Parathyroid adenoma (tissue), 2 donors: ENCODE data around the gene TDRD9.

Experiments
- H2AFZ ChIP-seq: fragments of 300-600 bp; sonication (generic); one replicate; pipeline ENCODE4 v1.7.0; 2017; ENCODE audit warnings: antibody characterized with exemption, mild to moderate bottlenecking
- H3K27ac ChIP-seq: fragments of 300-600 bp; sonication (generic); one replicate; pipeline ENCODE4 v1.7.0; 2017
- H3K27me3 ChIP-seq: fragments of 300-600 bp; sonication (generic); one replicate; pipeline ENCODE4 v1.7.0; 2017; ENCODE audit warnings: low read length; ENCODE audit not compliant: control insufficient read depth, insufficient read depth
- H3K36me3 ChIP-seq: fragments of 300-600 bp; sonication (generic); one replicate; pipeline ENCODE4 v1.7.0; 2017; ENCODE audit warnings: low read length; ENCODE audit not compliant: control insufficient read depth, insufficient read depth
- H3K4me1 ChIP-seq: fragments of 300-600 bp; sonication (generic); one replicate; pipeline ENCODE4 v1.7.0; 2017; ENCODE audit warnings: control low read depth
- H3K4me2 ChIP-seq: fragments of 300-600 bp; sonication (generic); one replicate; pipeline ENCODE4 v1.7.0; 2017; ENCODE audit warnings: low read length
- H3K4me3 ChIP-seq: fragments of 300-600 bp; sonication (generic); one replicate; pipeline ENCODE4 v1.7.0; 2017; ENCODE audit warnings: low read depth, low read length
- H3K79me2 ChIP-seq: fragments of 300-600 bp; sonication (generic); one replicate; pipeline ENCODE4 v1.7.0; 2017; ENCODE audit warnings: control low read depth
- H3K9ac ChIP-seq: fragments of 300-600 bp; sonication (generic); one replicate; pipeline ENCODE4 v1.7.0; 2017; ENCODE audit warnings: mild to moderate bottlenecking
- H3K9me3 ChIP-seq: fragments of 300-600 bp; sonication (generic); one replicate; pipeline ENCODE4 v1.7.0; 2017; ENCODE audit warnings: low read length; ENCODE audit not compliant: control insufficient read depth
- TF ChIP-seq, protein P1 (sequence below): fragments of 300-600 bp; sonication (generic); IDR thresholded peaks from one replicate; pipeline ENCODE4 v1.7.0; 2017; ENCODE audit warnings: antibody characterized with exemption, mild to moderate bottlenecking
- donor health status: primary hyperparathyroidism.

Gene TDRD9

GRCh38 chr14:104014764-104015163, 86.5 kb downstream of the TDRD9 start:
- no peak overlapping the region for H3K4me2 ChIP-seq
- H3K27ac ChIP-seq = peak overlapping the region; percentile 99
- no peaks in the 10 kb centered on the region for H3K79me2 ChIP-seq
- no peaks in the 10 kb centered on the region for H3K9me3 ChIP-seq
- H3K36me3 ChIP-seq = no peaks in the 10 kb centered on the region
- no peak overlapping the region for H3K9ac ChIP-seq
- H3K4me1 ChIP-seq = peaks cover 55% of the 10 kb centered on the region
- H2AFZ ChIP-seq = no peak overlapping the region
- no peak overlapping the region for H3K4me3 ChIP-seq
- TF ChIP-seq, protein P1, sequence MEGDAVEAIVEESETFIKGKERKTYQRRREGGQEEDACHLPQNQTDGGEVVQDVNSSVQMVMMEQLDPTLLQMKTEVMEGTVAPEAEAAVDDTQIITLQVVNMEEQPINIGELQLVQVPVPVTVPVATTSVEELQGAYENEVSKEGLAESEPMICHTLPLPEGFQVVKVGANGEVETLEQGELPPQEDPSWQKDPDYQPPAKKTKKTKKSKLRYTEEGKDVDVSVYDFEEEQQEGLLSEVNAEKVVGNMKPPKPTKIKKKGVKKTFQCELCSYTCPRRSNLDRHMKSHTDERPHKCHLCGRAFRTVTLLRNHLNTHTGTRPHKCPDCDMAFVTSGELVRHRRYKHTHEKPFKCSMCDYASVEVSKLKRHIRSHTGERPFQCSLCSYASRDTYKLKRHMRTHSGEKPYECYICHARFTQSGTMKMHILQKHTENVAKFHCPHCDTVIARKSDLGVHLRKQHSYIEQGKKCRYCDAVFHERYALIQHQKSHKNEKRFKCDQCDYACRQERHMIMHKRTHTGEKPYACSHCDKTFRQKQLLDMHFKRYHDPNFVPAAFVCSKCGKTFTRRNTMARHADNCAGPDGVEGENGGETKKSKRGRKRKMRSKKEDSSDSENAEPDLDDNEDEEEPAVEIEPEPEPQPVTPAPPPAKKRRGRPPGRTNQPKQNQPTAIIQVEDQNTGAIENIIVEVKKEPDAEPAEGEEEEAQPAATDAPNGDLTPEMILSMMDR = no peak
- H3K27me3 ChIP-seq = no peaks in the 10 kb centered on the region

GRCh38 chr14:104016873-104017650, 88.8 kb downstream of the TDRD9 start:
- H3K4me3 ChIP-seq = peak overlapping the region; percentile 58
- no peaks in the 10 kb centered on the region for H3K9me3 ChIP-seq
- H3K4me1 ChIP-seq = peaks cover 65% of the 10 kb centered on the region
- no peaks in the 10 kb centered on the region for H3K36me3 ChIP-seq
- H2AFZ ChIP-seq = peak overlapping the region; percentile 36
- H3K27ac ChIP-seq = peak overlapping the region; percentile 99
- peak overlapping the region; percentile 54 for H3K4me2 ChIP-seq
- no peaks in the 10 kb centered on the region for H3K27me3 ChIP-seq
- H3K9ac ChIP-seq = peak overlapping the region; percentile 1
- TF ChIP-seq, protein P1 = no peak
- H3K79me2 ChIP-seq = no peaks in the 10 kb centered on the region

DNA sequence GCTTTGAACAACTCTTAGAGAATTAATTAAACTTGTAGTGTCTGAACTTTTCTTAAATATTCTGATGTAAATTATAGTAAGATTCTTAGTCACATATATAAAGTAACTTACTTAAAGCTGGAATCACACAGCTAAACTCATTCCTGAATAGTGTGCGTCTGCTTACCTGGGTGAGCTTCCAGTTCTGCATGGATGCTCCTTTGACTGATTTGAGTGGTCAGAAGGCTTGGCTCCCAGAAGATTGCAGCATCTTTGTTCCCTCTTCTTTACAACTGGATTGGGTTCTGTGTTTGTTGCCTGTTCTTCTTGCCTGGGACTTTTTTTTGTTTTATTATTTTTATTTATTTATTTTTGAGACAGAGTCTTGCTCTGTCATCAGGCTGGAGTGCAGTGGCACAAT, 90.8 kb downstream of the TDRD9 start:
- peaks cover 65% of the 10 kb centered on the region for H3K4me1 ChIP-seq
- TF ChIP-seq, protein P1 = no peak

DNA sequence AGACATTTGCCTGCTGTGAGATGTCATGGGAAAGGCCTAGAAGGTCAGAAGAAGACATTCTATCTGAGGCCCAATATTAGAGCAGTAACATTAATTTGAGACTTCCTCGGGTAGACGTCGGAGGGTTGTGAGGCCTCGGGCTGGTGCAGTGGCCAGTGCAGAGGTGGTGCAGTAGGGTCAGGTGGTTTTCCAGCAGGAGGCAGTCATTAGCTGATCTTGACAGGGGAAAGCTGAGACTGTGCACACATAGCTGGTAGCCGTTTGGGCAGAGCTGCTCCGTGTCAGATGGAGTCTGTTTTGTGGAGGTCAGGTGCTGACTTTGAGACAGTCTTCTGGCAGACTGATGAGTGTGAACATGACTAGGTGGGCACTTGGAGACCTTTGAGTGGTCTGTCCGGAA, 91.5 kb downstream of the TDRD9 start:
- TF ChIP-seq, protein P1 = peak; percentile 33
- peaks cover 66% of the 10 kb centered on the region for H3K4me1 ChIP-seq
- H3K9me3 ChIP-seq = no peaks in the 10 kb centered on the region
- H2AFZ ChIP-seq = peak overlapping the region; percentile 54
- peak overlapping the region; percentile 46 for H3K4me2 ChIP-seq
- no peaks in the 10 kb centered on the region for H3K27me3 ChIP-seq
- peak overlapping the region; percentile 29 for H3K4me3 ChIP-seq
- H3K9ac ChIP-seq = no peak overlapping the region
- H3K27ac ChIP-seq = peak overlapping the region; percentile 99
- no peaks in the 10 kb centered on the region for H3K79me2 ChIP-seq
- H3K36me3 ChIP-seq = no peaks in the 10 kb centered on the region

More for the DNA sequence above, 90.8 kb downstream of the TDRD9 start:
- no peaks in the 10 kb centered on the region for H3K79me2 ChIP-seq
- peak overlapping the region; percentile 58 for H3K4me3 ChIP-seq
- H3K36me3 ChIP-seq = no peaks in the 10 kb centered on the region
- H3K27ac ChIP-seq = peak overlapping the region; percentile 99
- H3K9ac ChIP-seq = no peak overlapping the region
- H3K4me2 ChIP-seq = peak overlapping the region; percentile 54
- no peaks in the 10 kb centered on the region for H3K9me3 ChIP-seq
- H2AFZ ChIP-seq = peak overlapping the region; percentile 54
- no peaks in the 10 kb centered on the region for H3K27me3 ChIP-seq

DNA sequence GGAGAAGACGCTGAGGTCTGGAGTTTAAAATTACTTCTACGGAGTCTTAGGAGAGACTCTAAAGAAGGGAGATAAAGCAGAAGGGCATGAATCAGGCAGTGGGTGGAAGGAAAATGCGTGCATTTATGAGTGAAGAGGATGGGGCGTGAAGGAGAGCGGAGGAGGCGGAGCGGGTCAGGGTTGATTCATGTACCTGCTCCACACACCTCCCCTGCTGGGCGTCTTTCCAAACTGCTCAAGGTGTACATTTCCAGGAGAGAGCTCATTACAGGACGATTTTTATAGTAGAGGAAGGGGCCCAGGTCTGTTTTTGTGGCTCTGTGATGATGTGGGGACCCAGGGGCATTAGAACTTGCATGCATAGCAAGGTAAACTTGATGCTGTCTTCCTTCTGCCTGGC, 92.2 kb downstream of the TDRD9 start:
- peak overlapping the region; percentile 99 for H3K27ac ChIP-seq
- peak overlapping the region; percentile 29 for H3K4me3 ChIP-seq
- H3K79me2 ChIP-seq = no peaks in the 10 kb centered on the region
- no peaks in the 10 kb centered on the region for H3K27me3 ChIP-seq
- no peaks in the 10 kb centered on the region for H3K9me3 ChIP-seq
- no peaks in the 10 kb centered on the region for H3K36me3 ChIP-seq
- H3K9ac ChIP-seq = no peak overlapping the region
- H2AFZ ChIP-seq = peak overlapping the region; percentile 54
- TF ChIP-seq, protein P1 = no peak
- peaks cover 65% of the 10 kb centered on the region for H3K4me1 ChIP-seq
- H3K4me2 ChIP-seq = peak overlapping the region; percentile 46
